GM19239 (cell line): Measurements from ENCODE around the gene SLC25A21.
A peak's percentile ranks its signal among the peaks of the same experiment; 100 is the strongest.

Source experiments
- DNase-seq: peaks from one replicate; pipeline ENCODE4 v3.0.0; 2011; ENCODE audit warnings: low spot score; ENCODE audit not compliant: insufficient read length
- FAIRE-seq: peaks from 2 replicates; lab custom pipeline; 2011; peaks lifted over from hg19 to GRCh38; lab: Jason Lieb, UNC

SLC25A21 gene

DNA sequence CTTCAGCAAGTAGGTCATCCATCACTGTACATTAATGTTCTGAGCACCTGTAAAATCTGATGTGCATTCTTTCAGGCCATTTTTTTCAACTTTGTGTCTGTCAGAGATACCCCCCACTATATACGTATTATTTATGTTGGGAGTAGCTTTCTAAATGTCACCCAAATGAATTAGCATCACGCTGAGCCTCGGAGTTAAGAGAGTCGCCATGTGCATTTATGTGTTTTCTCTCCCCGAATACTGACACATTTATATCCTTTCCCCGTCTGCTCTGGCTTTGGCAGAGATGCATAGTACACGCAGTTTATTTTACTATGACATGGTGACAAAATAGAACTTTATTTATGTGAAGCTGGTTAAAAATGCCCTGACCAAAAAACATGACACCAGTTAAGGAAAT, 216.4 kb downstream of the SLC25A21 start:
- FAIRE-seq = no peak
- no peak for DNase-seq

DNA sequence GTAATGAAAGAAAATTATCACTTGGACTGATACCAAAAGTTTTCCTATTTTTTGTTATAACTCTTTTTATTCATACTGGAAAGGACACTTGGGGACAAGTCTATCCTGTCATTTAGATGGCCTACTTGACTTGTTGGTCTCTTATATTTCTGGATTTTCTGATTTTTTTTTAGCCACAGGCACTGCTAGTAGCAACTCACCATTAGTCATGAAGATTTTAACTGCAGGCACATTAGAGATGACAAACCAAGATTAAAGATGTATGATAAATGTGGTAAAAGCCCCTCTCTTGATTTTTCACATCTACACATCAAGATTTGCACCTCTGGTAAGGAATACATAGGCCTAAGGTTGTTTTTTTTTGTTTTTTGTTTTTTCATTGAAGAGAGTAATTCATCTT, 217.0 kb downstream of the SLC25A21 start:
- FAIRE-seq (no peak), DNase-seq (no peak)

DNA sequence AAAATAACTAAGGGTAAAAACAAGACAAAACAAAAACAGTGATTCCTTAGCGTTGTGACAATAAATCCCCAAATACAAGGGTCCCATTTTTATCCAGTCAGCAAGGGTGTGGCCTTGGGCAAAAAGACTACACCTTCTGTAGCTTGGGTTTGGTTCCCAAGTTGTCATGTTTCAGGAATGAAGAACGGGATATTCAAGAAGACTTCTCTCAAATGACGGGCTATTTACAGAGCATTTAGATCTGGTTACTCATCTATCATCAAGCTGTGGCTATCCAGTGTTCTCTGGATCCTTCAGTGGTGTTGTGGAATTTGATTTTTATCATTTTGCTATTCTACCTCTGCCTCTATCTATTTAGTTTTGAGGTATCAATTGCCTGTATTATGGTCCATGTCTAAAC, 219.7 kb downstream of the SLC25A21 start:
- no peak for DNase-seq
- no peak for FAIRE-seq

DNA sequence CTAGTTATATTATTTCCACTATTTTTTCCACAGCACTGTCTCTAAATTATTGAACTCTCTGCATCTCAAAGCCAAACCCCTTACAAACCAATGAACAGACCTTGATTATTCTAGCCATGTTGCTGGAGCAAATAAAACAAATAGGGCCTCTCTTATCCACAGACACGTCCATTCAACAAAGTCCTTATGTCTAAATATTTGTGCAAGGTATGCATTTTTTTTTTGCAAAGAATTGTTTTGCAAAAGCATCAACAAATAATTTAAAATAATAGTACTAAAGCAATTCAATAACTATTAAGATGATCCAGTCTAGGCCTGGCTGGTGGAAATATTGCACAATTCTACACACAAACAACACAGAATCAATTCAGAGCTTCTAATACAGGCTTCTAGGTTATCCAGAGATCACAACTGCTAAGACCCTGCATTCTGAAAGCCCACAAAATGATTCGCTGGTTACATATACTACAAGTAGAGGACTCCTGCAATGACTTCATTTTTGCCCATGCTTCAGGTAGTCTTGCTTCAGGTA, 221.0 kb downstream of the SLC25A21 start:
- FAIRE-seq = no peak
- DNase-seq = no peak

DNA sequence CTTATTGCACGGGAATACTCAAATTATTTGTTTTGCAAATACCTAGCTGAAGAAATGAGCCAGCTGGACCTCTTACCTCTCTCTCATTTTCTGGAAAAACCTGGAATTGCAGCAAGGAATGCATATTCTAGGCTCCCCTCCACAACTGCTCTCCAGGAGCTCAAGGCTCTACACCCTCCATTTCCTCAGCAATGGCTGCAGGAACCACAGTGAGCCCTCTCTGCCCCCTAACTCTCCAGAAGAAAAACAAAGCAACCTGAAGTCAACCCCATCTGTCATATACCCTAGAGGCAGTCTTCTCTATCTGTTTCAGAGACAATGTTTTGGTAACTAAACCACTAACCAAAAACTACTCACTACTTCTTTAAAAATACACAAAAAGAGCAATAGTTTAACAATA, 221.6 kb downstream of the SLC25A21 start:
- FAIRE-seq = no peak
- no peak for DNase-seq

DNA sequence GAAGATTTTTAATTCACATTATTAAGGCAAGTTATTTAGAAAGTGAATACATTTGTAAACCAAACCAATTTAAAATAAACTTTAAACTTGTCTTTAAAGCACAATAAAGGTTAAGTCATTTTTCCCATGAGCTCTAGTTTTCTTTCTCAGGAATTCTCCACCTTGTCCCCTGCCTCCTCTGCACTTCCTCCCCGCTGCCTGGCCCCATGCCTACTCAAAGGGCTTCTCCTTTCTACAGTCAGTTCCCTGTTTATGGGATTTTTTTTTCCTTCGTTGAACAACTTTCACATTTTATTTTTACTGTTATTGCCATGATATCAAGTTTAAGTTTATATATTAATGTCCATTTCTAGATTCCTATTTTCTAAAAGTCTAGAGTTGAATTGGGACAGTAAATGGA, 223.0 kb downstream of the SLC25A21 start:
- FAIRE-seq = no peak
- DNase-seq = no peak

DNA sequence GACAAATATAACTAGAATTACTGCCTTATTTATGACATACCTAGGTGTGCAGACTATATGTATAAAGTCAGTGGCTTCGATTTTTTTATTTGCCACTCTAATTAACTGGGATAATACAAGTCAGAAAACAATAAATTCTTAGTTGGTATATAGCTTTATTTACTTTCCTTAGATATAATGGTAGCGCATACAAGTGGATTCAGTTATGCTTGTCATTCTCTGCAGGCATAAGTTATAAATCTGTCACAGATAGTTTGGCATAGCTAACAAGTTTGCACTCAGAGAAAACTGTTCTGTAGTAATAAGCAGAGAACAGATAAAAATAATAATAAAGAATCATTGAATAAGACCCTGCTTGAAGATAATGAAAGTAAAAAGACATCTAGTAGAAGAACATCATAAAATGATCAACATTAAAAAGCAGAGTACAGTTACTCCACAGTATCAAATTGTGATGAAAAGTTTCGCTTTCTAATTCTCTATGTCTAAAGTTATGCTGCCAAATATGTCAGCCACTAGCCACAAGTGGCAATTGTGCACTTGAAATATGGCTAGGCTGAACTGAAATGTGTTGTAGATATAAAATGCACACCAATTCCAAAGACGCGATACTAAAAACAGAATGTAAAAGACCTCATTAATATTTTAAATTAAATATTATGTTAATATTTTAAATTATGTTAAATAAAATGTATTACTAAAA, 224.1 kb downstream of the SLC25A21 start:
- FAIRE-seq = no peak

DNA sequence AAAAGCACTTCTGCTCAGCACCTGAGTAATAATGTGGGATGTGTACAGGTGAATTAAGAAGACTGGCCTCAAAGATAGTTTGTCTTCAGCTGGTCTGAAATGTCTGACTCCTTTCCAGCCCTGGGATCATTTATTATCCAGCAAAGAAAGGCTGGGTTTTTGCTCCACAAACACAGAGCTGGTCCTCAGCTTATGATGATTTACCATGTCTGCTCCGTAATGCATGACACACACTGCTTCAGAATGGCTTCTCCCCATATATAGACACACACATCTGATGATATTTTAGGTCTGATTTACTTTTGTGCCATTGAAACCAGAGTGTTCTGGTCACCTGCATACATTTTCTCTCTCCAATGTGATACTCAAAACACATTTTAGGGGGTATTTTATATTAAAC, 225.0 kb downstream of the SLC25A21 start:
- DNase-seq (no peak), FAIRE-seq (no peak)

More for the DNA sequence above, 224.1 kb downstream of the SLC25A21 start:
- DNase-seq = no peak

DNA sequence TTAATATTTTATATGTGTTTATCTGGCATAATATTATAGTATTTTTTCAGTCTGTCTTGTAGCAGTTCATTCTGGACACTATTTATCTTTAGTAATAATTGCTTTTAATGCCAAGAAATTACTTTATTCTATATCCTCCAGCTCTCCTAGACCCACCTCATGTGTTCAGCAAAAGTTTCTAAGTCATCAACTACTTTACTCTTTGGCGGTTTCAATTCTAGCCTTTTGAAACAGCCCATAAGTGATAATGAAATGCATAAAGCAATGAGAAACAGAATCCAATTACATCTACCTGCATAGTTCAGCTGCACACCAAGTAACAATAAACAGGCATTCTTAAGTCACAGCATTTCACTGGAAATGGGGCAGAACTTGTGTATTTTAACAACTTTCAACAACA, 225.5 kb downstream of the SLC25A21 start:
- DNase-seq = no peak
- FAIRE-seq = no peak

DNA sequence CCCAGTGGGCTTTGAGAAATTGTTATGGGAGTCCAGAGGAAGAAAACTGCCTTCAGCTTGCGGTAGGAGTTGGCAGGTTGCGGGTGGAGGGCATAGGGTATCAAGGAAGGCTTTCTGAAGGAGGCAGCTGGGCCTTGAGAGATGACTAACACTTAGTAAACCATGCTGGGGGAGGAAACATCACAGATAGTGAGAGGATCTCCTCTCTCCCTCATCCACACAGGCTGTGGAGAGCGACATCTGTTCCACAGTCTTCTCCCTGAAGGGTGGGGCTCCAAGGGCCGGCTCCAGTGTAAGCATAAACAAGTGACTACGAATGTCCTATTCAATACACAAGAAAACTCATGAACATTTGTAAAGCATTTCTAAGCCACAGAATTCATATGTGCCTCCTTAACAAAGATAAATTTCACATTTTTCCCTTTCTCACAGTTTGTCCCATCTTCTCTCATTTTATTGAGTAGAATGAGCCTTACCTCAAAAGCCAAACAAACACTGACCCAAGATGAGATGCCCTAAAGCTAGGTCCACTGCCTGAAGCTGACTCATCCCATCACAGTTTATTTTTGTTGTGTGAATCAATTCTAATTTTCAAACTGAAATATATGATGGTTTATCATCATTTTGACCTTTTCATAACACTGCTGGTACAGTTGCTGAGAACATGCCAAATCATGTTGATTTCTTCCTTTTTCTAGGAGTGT, 227.9 kb downstream of the SLC25A21 start:
- DNase-seq (no peak), FAIRE-seq (no peak)

DNA sequence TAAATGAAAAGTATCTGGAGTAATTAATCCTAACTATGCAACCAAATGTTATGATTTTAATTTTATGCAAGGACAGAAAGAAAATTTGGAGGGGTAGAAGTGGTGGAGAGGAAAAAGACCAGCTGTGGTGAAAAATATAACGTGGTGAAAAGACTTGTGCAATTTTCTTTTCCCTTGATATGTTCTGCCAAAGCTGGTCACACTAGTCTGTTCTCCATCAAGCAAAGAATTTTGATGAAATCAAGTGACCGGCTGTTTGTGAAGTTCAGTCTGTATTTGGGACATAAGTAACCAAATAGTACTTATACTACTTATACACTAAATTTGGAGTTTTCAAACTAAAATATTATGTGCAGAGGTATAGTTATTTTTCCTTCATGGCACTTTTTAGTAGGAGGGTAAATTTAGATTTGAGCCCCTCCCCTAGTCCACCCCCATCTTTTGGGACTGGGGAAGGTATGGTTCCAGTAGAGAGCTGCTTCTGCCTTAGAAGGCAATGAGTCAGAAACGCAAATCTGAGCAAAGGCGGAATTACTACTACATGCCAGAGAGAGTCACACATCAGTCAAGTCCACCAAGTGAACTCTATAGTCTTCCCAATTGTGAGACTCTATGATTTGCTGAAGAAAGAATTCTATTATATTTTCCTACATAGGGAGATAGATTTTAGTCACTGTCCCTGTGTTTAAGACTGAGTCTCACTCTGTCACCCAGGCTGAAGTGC, 229.7 kb downstream of the SLC25A21 start:
- no peak for DNase-seq
- FAIRE-seq = no peak

DNA sequence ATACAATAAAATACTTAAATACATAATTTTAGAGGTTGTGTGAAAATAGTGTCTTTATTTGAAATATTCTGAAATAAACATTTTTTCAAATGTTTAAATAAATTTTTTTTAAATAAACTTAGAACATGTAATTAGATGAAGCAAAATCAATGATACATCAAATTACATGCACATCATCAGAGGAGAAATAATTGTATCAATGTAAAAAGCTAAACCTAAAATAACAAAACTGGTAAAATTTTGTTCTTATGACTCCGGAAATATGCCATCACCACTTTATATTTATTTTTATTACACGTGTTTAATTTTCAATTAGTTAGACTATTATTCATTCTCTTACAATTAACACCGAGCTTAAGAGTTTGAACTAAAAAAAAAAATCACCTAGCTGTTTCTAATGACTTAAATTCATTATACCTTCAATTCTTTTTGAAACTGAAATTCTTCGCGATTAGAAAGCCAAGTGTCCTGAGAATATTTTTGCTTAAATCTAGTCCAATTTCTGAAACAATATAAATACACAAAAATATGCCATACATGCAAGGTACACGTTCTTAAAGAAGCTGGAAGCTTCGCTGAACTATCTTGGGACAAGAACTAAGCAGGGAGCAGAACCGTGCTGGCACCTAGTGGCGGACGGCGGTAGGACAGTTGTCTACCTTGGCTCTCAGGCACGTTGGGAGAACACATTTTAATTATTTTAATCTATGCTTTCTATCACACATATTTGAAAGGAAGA, 230.5 kb downstream of the SLC25A21 start:
- DNase-seq (peak; percentile 28), FAIRE-seq (peak; percentile 82)

DNA sequence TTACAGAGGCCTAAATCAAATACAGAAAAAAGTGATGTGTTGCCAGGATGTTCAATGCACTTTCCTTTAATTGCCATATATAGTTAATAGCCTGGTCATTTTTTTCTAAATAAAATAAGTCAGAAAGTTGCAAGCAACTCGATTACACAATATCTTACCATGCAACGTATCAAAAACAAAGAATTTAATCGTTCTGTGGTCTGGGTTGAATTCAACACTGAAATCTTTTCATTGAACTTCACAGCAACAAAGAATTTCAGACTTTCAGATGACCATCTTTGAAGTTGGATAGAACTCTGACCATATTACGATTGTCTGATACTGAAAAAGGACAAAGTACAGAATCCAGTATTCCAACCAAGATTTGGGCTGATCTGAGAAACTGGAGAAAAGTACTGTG, 231.9 kb downstream of the SLC25A21 start:
- no peak for FAIRE-seq
- no peak for DNase-seq

DNA sequence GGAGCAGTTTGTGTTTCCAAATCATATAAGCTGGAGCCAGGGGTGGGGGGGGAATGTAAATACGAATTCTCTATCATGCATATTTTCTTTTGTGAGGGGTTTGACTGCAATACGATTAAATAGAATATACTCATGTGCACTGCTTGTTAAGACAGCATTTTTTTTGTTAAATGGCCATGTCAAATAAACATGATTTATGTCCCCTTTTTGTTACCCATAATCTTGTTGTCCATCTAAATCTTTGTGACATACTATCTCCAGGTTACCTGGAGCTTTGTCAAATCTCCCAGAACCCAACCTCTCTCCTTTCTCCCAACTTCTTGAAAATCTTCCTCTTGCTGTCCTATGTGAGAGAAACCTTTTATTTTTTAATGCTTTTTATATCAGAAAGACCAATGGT, 233.1 kb downstream of the SLC25A21 start:
- FAIRE-seq = no peak
- DNase-seq = no peak

DNA sequence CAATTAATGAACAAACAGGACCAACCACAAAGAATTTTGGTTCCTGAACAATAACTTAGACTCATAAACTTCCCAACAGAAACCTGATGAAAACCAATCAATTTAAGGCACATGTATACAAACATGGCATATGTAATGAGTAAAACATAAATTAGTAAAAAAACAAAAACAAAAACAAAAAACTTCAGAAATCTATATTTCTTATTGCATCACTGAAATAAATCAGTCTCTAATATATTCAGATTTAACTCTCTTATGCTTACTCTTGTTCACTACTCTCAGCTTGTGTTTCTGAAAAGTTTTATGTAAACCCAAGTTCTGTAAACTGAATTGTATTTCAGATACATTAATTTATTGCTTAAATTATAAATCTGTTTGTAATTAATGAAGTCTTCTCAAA, 233.7 kb downstream of the SLC25A21 start:
- no peak for DNase-seq
- FAIRE-seq = no peak

DNA sequence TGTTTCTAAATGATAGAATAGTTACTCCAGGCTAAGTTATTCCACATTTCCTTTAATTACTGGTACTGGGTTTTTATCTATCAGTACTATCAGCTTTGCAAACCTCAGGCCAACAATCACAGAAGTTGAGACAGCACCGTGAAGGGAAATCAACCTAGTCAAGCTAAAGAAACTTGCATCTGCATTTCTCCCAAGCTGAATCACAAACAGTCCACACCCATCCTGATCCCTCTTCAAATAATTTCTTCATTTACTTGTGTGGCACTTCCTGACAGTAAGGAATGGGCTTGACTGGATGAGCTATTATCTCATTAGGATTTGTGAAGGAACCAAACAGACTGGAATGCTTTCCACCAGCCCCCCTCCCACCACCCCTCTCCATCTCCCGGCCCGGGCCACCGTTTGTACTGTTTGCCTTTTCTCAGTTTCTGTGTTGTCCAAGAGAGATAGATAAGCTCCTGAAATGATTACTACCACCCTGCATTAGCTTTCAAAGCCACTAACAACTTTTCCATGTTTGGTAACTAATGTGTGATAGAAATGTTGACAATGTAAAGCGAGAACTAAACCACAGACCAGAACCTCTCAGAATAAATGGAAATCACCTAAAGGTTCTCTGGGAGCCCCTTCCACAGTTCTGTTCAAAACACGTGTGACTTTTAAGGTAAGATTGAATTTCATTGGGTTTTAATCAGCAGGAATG, 236.3 kb downstream of the SLC25A21 start:
- FAIRE-seq = no peak

DNA sequence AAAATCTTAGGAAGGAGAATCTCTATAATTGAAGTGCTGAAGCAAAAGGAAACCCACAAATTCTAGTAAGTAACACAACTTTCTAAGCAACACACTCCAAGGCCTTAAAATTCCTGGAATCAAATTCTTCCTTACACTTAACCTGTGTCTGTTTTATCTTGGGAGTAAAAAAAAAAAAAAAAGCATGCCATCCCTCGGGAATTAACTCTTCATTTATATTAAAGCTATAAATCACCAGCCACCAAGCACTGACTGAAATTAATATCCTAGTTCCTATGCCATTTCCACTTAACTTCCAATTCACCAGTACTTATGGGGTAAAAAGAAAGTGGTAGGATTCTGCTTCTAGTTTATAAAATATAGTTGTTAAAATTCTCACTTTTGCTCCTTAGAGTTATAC, 238.1 kb downstream of the SLC25A21 start:
- FAIRE-seq (no peak), DNase-seq (no peak)

More for the DNA sequence above, 236.3 kb downstream of the SLC25A21 start:
- no peak for DNase-seq

DNA sequence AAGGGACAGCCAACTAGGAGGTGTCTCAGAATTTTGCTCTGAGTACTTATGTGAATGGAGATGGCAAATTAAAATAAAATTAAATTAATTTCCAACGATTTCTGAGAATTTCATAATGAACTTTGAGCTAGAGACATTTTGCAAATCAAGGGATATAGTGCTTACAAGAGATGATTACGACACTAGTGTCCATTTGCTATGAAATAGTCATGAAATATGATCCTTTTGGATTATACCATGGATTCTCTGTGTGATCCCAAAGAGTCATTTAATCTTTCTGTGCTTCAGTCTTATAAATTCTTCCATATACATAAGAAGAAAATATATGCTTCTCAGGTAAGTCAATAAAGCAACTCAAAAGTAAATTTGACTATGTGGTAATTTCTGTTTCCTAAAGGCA, 240.6 kb downstream of the SLC25A21 start:
- no peak for DNase-seq
- FAIRE-seq = no peak

DNA sequence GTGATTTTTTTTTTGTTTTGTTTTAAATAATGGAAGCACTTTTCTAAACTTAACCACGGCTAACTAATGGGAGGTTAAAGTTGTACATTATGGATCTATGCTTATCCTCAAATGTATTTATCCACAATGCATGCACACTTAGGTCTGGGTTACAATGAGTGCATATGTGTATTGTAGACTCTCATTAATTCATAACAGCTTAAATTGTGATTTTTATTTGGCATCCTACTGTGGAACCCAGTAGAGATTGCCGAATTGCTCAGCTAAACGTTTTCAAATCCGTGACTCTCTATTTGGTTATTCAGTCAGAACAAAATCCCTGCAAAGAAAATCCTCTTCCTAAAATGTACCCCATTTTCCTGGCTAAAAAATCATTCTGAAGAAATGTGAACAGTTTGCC, 244.0 kb downstream of the SLC25A21 start:
- no peak for FAIRE-seq
- no peak for DNase-seq

DNA sequence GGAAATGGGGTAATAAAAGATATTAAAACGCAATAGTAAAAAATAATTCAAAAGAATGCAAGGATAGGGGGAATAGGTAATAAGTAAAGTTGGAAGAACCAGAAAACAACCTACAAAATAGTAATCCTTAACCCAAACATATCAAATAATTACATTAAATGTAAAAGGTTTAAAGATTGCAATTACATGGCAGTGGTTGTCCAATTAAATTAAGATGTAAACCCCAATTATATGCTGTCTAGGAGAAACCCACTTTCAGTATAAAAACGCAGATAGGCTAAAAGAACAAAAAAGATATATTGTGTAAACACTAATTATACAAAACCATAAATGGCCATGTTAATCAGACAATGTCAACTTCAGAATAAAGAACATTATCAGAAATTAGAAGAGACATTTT, 247.3 kb downstream of the SLC25A21 start:
- no peak for FAIRE-seq
- no peak for DNase-seq
